ENCODE results near the gene NIM1K.

- TF ChIP-seq POLR2A (IDR thresholded peaks at IDR 0.05): no peak
- no peak for TF ChIP-seq CTCF (IDR thresholded peaks at IDR 0.05)
Observed at GRCh38 chr5:43190755-43191603, 1.0 kb upstream of the NIM1K start.

Measured in testis (tissue), 2 donors.